ENCODE results near the gene COCH. TPM values are rescaled to one million over a fixed set of nuclear protein-coding genes. Genes with fewer than 3 reads are reported as not detected.

COCH gene
- total RNA-seq, 2 donors from 2014 or later, result 4.0 to 9.6 TPM

DNA sequence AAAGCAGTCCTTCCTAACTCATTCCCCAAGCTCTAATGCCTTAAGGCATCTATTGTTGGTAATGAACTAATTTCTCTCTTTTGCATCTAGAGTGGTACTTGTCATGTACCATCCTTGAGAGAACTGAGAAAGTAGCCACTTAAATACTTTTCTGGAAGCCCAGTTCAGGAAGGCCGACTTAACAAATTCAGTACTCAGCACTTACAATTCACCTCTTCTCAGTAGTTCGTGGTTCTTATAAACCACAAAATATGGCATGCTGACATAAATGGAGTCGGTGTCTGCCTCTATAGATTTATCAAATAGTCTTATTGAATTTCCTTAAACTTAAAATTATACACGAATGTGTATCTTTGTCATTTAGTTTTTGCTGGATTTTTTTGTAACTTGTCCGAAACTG lies 9.4 kb upstream of the COCH start:
- H3K9me3 ChIP-seq, result no peaks in the 10 kb centered on the region
- ATAC-seq (no peak), DNase-seq (no peak)

DNA sequence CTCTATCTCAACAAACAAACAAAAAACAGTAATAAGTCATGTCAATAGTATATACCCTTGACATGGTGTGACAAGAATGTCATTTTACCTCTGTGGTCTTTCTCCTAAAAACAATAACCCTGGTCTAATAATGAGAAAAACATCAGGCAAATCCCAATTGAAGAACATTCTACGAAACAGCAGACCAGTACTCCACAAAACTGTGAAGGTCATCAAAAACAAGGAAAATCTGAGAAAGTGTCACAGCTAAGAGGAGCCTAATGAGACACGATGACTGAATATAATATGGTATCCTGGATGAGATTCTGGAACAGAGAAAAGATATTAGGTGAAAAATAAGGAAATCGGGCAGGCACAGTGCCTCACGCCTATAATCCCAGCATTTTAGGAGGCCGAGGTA lies 5.6 kb upstream of the COCH start:
- intact Hi-C loops (cut with DNase I), result no loop called here
- no peak for TF ChIP-seq POLR2A (IDR thresholded peaks at IDR 0.05)
- TF ChIP-seq, protein P1, sequence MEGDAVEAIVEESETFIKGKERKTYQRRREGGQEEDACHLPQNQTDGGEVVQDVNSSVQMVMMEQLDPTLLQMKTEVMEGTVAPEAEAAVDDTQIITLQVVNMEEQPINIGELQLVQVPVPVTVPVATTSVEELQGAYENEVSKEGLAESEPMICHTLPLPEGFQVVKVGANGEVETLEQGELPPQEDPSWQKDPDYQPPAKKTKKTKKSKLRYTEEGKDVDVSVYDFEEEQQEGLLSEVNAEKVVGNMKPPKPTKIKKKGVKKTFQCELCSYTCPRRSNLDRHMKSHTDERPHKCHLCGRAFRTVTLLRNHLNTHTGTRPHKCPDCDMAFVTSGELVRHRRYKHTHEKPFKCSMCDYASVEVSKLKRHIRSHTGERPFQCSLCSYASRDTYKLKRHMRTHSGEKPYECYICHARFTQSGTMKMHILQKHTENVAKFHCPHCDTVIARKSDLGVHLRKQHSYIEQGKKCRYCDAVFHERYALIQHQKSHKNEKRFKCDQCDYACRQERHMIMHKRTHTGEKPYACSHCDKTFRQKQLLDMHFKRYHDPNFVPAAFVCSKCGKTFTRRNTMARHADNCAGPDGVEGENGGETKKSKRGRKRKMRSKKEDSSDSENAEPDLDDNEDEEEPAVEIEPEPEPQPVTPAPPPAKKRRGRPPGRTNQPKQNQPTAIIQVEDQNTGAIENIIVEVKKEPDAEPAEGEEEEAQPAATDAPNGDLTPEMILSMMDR (IDR thresholded peaks at IDR 0.05), result no peak

More for the DNA sequence above, 9.4 kb upstream of the COCH start:
- Histone ChIP-seq H3K27ac (no peak overlapping the region), H3K4me3 (no peak overlapping the region), H3K27me3 (no peaks in the 10 kb centered on the region), H3K36me3 (replicated peaks in 1 of 2; ENCODE audit: insufficient read depth in 1 of 2, low read depth in 2 of 2) (no peaks in the 10 kb centered on the region), H3K4me1 (no peaks in the 10 kb centered on the region)
- intact Hi-C loops (cut with DNase I), result no loop called here
- 76 to 89% methylated on average over 5 of the region's 5 CpGs for WGBS, 2 donors
- TF ChIP-seq POLR2A (IDR thresholded peaks at IDR 0.05), result no peak
- TF ChIP-seq, protein P1 (IDR thresholded peaks at IDR 0.05), result no peak

DNA sequence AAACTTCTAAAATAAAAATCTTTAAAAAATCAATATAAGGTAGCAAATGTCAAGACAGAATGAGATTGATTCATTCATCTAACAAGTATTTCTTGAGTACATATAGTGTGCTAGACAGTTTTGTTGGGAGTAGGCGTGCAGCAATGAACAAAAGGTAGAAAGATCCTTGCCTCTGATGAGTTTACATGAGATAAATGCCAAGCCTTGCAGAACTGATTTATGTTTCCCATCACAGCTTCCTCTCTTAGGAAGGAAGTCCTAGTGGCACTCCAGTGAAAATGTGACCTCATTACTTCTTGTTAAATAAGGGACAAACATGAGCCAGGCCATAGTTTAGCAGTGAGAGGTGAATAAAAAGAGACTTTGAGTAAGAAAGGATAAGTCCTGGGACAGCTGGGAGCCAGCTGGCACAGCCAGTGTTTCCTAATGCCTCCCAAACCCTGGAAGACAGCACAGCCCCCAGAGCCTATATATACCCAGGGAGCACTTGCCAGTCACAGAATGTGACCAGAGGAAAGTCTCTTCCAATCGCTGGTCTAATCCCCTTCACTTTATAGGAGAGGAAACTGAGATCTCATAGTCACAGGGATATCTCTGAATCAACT lies 4.7 kb upstream of the COCH start:
- intact Hi-C loops (cut with DNase I), result no loop called here
- ATAC-seq (no peak), DNase-seq (no peak)
- H3K4me1 ChIP-seq, result peaks cover 8% of the 10 kb centered on the region
- H3K9me3 ChIP-seq, result no peaks in the 10 kb centered on the region
- no peak overlapping the region for H3K27ac ChIP-seq
- WGBS, 2 donors, result 76 to 77% methylated on average over 2 of the region's 2 CpGs
- no peaks in the 10 kb centered on the region for H3K36me3 ChIP-seq (replicated peaks in 1 of 2; ENCODE audit: insufficient read depth in 1 of 2, low read depth in 2 of 2)
- no peak for TF ChIP-seq POLR2A (IDR thresholded peaks at IDR 0.05)
- TF ChIP-seq, protein P1 (IDR thresholded peaks at IDR 0.05), result no peak
- no peak overlapping the region for H3K4me3 ChIP-seq
- H3K27me3 ChIP-seq, result no peaks in the 10 kb centered on the region

More for the DNA sequence above, 5.6 kb upstream of the COCH start:
- Histone ChIP-seq H3K27ac (no peak overlapping the region), H3K4me1 (no peaks in the 10 kb centered on the region), H3K4me3 (no peak overlapping the region), H3K27me3 (no peaks in the 10 kb centered on the region), H3K9me3 (no peaks in the 10 kb centered on the region), H3K36me3 (replicated peaks in 1 of 2; ENCODE audit: insufficient read depth in 1 of 2, low read depth in 2 of 2) (no peaks in the 10 kb centered on the region)
- 95 to 97% methylated on average over 5 of the region's 5 CpGs for WGBS, 2 donors
- ATAC-seq (no peak), DNase-seq (no peak)

DNA sequence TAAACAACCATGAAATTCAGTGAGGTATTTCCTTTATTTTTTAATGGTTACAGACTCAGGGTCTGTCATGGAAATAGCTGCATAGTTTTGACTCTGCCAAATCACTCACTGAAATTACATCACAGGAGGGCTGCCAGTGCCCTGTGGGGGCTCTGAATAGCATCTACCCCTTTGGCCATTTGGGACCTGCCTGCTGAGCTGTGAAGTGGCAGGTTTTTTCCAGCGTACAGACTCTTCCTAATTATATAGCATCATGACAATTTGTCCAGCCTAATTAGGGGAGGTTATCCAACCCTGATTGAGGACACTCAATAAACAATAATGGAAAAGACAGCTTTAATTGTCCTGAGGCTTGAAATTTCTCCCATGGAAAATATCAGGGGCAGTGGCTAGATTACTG lies 1.8 kb upstream of the COCH start:
- no peak for ATAC-seq
- no peak overlapping the region for H3K4me3 ChIP-seq
- H3K9me3 ChIP-seq, result no peaks in the 10 kb centered on the region
- DNase-seq, result no peak
- H3K27ac ChIP-seq, result no peak overlapping the region
- H3K27me3 ChIP-seq, result no peaks in the 10 kb centered on the region
- intact Hi-C loops (cut with DNase I), result no loop called here
- no peak for TF ChIP-seq POLR2A (IDR thresholded peaks at IDR 0.05)
- TF ChIP-seq, protein P1 (IDR thresholded peaks at IDR 0.05), result no peak
- 87 to 100% methylated on average over 1 of the region's 1 CpG for WGBS, 2 donors
- H3K36me3 ChIP-seq (replicated peaks in 1 of 2; ENCODE audit: insufficient read depth in 1 of 2, low read depth in 2 of 2), result no peaks in the 10 kb centered on the region
- H3K4me1 ChIP-seq, result peaks cover 20% of the 10 kb centered on the region

Data from body of pancreas (tissue), 4 donors.